HT1080 (cell line): ENCODE data around the gene IL1RAPL1. TPM values are rescaled to one million over a fixed set of nuclear protein-coding genes. Genes with fewer than 3 reads are reported as not detected.

Experiments used
- DNase-seq: peaks from one replicate; pipeline ENCODE4 v3.0.0-alpha.2; 2015; ENCODE audit warnings: low read depth
- total RNA-seq: library from RNA; depleted of rRNA; stranded (reverse); fragments of >200 nt; shearing (Covaris generic); gene quantifications from 2 replicates; pipeline ENCODE4 v1.2.3, GENCODE V29; 2014

The IL1RAPL1 gene
- total RNA-seq, 1 experiment from 2014 or later = 2.5 TPM

GRCh38 chrX:29419774-29420553, 832.7 kb downstream of the IL1RAPL1 start:
- peak; percentile 3 for DNase-seq

- no peak for DNase-seq
Measured at GRCh38 chrX:29422034-29422433, 834.8 kb downstream of the IL1RAPL1 start.

GRCh38 chrX:29431895-29432294, 844.6 kb downstream of the IL1RAPL1 start:
- DNase-seq = no peak

- DNase-seq = no peak
Measured at GRCh38 chrX:29432534-29432933, 845.3 kb downstream of the IL1RAPL1 start.

- no peak for DNase-seq
Measured at GRCh38 chrX:29434939-29435338, 847.7 kb downstream of the IL1RAPL1 start.

- no peak for DNase-seq
Measured at GRCh38 chrX:29435396-29435795, 848.1 kb downstream of the IL1RAPL1 start.

GRCh38 chrX:29447867-29448266, 860.6 kb downstream of the IL1RAPL1 start:
- DNase-seq = no peak

- no peak for DNase-seq
Measured at GRCh38 chrX:29453333-29453732, 866.1 kb downstream of the IL1RAPL1 start.

GRCh38 chrX:29455702-29456101, 868.5 kb downstream of the IL1RAPL1 start:
- DNase-seq = no peak

- no peak for DNase-seq
Measured at GRCh38 chrX:29461039-29461438, 873.8 kb downstream of the IL1RAPL1 start.

- no peak for DNase-seq
Measured at GRCh38 chrX:29466456-29466855, 879.2 kb downstream of the IL1RAPL1 start.

GRCh38 chrX:29468911-29469494, 881.8 kb downstream of the IL1RAPL1 start:
- DNase-seq = no peak

GRCh38 chrX:29470030-29470429, 882.8 kb downstream of the IL1RAPL1 start:
- peak; percentile 21 for DNase-seq

- DNase-seq = no peak
Measured at GRCh38 chrX:29471829-29472228, 884.6 kb downstream of the IL1RAPL1 start.

GRCh38 chrX:29477878-29478277, 890.6 kb downstream of the IL1RAPL1 start:
- no peak for DNase-seq

GRCh38 chrX:29478336-29479069, 891.3 kb downstream of the IL1RAPL1 start:
- DNase-seq = peak; percentile 15

- no peak for DNase-seq
Measured at GRCh38 chrX:29487214-29487613, 900.0 kb downstream of the IL1RAPL1 start.

GRCh38 chrX:29487714-29488113, 900.5 kb downstream of the IL1RAPL1 start:
- no peak for DNase-seq

GRCh38 chrX:29488919-29489318, 901.7 kb downstream of the IL1RAPL1 start:
- no peak for DNase-seq

GRCh38 chrX:29490606-29491005, 903.4 kb downstream of the IL1RAPL1 start:
- DNase-seq = no peak

GRCh38 chrX:29491659-29492058, 904.4 kb downstream of the IL1RAPL1 start:
- DNase-seq = no peak

- no peak for DNase-seq
Measured at GRCh38 chrX:29496636-29497180, 909.5 kb downstream of the IL1RAPL1 start.
